ENCODE results near the gene KRT3. TPM values are rescaled to one million over a fixed set of nuclear protein-coding genes. Genes with fewer than 3 reads are reported as not detected.
"Not testable (repeated sequence)": the region's sequence is repeated elsewhere in the genome, so short reads cannot be mapped to it uniquely, and the experiment has no call there.

Gene KRT3
- total RNA-seq, 1 donor: not detected

- TF ChIP-seq CTCF (IDR thresholded peaks at IDR 0.05; ENCODE audit: extremely low read depth, low read depth, low read length): no peak
- Histone ChIP-seq H3K4me1 (ENCODE audit: insufficient read depth, low read length) (peaks cover 11% of the 10 kb centered on the region), H3K79me2 (ENCODE audit: insufficient read depth, low read length) (no peaks in the 10 kb centered on the region), H2AFZ (ENCODE audit: low read length) (no peak overlapping the region), H3K27me3 (ENCODE audit: insufficient read depth, low read length) (peaks cover 14% of the 10 kb centered on the region), H3K4me2 (ENCODE audit: insufficient read depth, low read length) (no peak overlapping the region), H3K27ac (ENCODE audit: low read depth, low read length) (no peak overlapping the region), H3K4me3 (ENCODE audit: insufficient read depth, low read length) (no peak overlapping the region), H3K9me3 (ENCODE audit: low read depth, low read length) (no peaks in the 10 kb centered on the region), H4K20me1 (ENCODE audit: insufficient read depth, low read length) (no peaks in the 10 kb centered on the region), H3K36me3 (ENCODE audit: insufficient read depth, low read length) (no peaks in the 10 kb centered on the region)
- DNase-seq (ENCODE audit: insufficient read length, low spot score, missing footprints): no peak
Observed at GRCh38 chr12:52796429-52796794, 495 bp upstream of the KRT3 start.

- not testable (repeated sequence) for H4K20me1 ChIP-seq (ENCODE audit: insufficient read depth, low read length); H3K27ac ChIP-seq (ENCODE audit: low read depth, low read length); H3K36me3 ChIP-seq (ENCODE audit: insufficient read depth, low read length); DNase-seq (ENCODE audit: insufficient read length, low spot score, missing footprints); H3K4me2 ChIP-seq (ENCODE audit: insufficient read depth, low read length); H3K79me2 ChIP-seq (ENCODE audit: insufficient read depth, low read length); H2AFZ ChIP-seq (ENCODE audit: low read length); H3K9me3 ChIP-seq (ENCODE audit: low read depth, low read length); H3K4me3 ChIP-seq (ENCODE audit: insufficient read depth, low read length)
- Histone ChIP-seq H3K4me1 (ENCODE audit: insufficient read depth, low read length) (peaks cover 11% of the 10 kb centered on the region), H3K27me3 (ENCODE audit: insufficient read depth, low read length) (peaks cover 25% of the 10 kb centered on the region)
Observed at GRCh38 chr12:52795332-52795674, 614 bp downstream of the KRT3 start.

GRCh38 chr12:52794479-52795331 is 1.2 kb downstream of the KRT3 start:
- no peak for DNase-seq (ENCODE audit: insufficient read length, low spot score, missing footprints)
- Histone ChIP-seq H3K4me3 (ENCODE audit: insufficient read depth, low read length) (no peak overlapping the region), H4K20me1 (ENCODE audit: insufficient read depth, low read length) (no peaks in the 10 kb centered on the region), H3K4me2 (ENCODE audit: insufficient read depth, low read length) (no peak overlapping the region), H3K27ac (ENCODE audit: low read depth, low read length) (no peak overlapping the region), H3K79me2 (ENCODE audit: insufficient read depth, low read length) (no peaks in the 10 kb centered on the region), H2AFZ (ENCODE audit: low read length) (no peak overlapping the region), H3K9me3 (ENCODE audit: low read depth, low read length) (no peaks in the 10 kb centered on the region), H3K36me3 (ENCODE audit: insufficient read depth, low read length) (no peaks in the 10 kb centered on the region), H3K4me1 (ENCODE audit: insufficient read depth, low read length) (peaks cover 11% of the 10 kb centered on the region), H3K27me3 (ENCODE audit: insufficient read depth, low read length) (peaks cover 31% of the 10 kb centered on the region)
- no peak for TF ChIP-seq CTCF (IDR thresholded peaks at IDR 0.05; ENCODE audit: extremely low read depth, low read depth, low read length)

GRCh38 chr12:52792185-52793029 is 3.5 kb downstream of the KRT3 start:
- Histone ChIP-seq H3K27me3 (ENCODE audit: insufficient read depth, low read length) (peaks cover 46% of the 10 kb centered on the region), H3K9me3 (ENCODE audit: low read depth, low read length) (no peaks in the 10 kb centered on the region), H3K4me3 (ENCODE audit: insufficient read depth, low read length) (no peak overlapping the region), H3K36me3 (ENCODE audit: insufficient read depth, low read length) (no peaks in the 10 kb centered on the region), H2AFZ (ENCODE audit: low read length) (no peak overlapping the region), H3K79me2 (ENCODE audit: insufficient read depth, low read length) (no peaks in the 10 kb centered on the region), H3K4me2 (ENCODE audit: insufficient read depth, low read length) (no peak overlapping the region), H3K27ac (ENCODE audit: low read depth, low read length) (no peak overlapping the region), H4K20me1 (ENCODE audit: insufficient read depth, low read length) (no peaks in the 10 kb centered on the region), H3K4me1 (ENCODE audit: insufficient read depth, low read length) (no peaks in the 10 kb centered on the region)
- no peak for TF ChIP-seq CTCF (IDR thresholded peaks at IDR 0.05; ENCODE audit: extremely low read depth, low read depth, low read length)
- DNase-seq (ENCODE audit: insufficient read length, low spot score, missing footprints): no peak

Measured in osteoblast (primary cell).